ENCODE measurements around the gene GPR55.

The GPR55 gene

DNA sequence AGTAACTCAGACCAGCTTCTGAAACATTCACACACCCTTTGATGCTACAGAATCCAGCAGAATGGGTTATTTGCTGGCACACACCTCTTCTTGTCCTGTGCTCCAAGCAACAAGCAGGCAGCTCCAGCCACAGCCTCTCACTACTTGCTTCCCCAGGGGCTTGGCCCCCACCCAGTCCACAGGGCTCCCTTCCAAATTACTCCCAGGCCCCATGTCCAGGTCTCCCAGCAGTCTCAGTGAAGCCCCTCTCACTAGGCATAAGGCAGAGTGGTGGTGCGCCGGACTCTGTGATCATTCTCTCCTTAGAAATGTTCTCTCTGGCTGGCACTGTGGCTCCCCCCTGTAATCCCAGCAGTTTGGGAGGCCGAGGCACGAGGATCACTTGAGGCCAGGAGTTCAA is 34.4 kb downstream of the GPR55 start:
- no peak for TF ChIP-seq CTCF (IDR thresholded peaks at IDR 0.05; ENCODE audit: low read depth, low read length)
- in situ Hi-C loops (cut with HindIII; ENCODE audit: low sequenced_read_pairs), result no loop called here
- no peak overlapping the region for H3K4me3 ChIP-seq (ENCODE audit: low read depth, low read length)
- no peak for DNase-seq (ENCODE audit: low read depth, low spot score)

GRCh38 chr2:230889911-230890601 is 35.0 kb downstream of the GPR55 start:
- no peak overlapping the region for H3K4me3 ChIP-seq (ENCODE audit: low read depth, low read length)
- no peak for DNase-seq (ENCODE audit: low read depth, low spot score)
- in situ Hi-C loops (cut with HindIII; ENCODE audit: low sequenced_read_pairs), result no loop called here
- TF ChIP-seq CTCF (IDR thresholded peaks at IDR 0.05; ENCODE audit: low read depth, low read length), result no peak

- no peak for TF ChIP-seq CTCF (IDR thresholded peaks at IDR 0.05; ENCODE audit: low read depth, low read length)
- in situ Hi-C loops (cut with HindIII; ENCODE audit: low sequenced_read_pairs), result no loop called here
- H3K4me3 ChIP-seq (ENCODE audit: low read depth, low read length), result no peak overlapping the region
- DNase-seq (ENCODE audit: low read depth, low spot score), result no peak
These were observed 36.1 kb downstream of the GPR55 start for GRCh38 chr2:230888824-230889400.

DNA sequence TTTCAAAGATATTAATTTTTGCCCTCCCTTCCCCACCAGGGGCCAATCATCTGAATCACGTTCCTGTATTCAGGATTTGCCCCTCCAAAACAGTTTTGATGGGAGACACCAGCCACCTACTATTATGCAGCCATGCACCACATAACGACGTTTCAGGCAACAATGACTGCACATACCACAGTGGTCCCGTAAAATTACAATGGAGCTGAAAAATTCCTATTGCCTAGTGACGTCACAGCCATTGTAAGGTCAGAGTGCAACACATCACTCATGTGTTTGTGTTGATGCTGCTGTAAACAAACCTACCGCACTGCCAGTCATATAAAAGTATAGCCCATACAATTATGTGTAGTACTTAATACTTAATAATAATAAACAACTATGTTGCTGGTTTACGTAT is 37.7 kb downstream of the GPR55 start:
- no peak for TF ChIP-seq CTCF (IDR thresholded peaks at IDR 0.05; ENCODE audit: low read depth, low read length)
- in situ Hi-C loops (cut with HindIII; ENCODE audit: low sequenced_read_pairs), result no loop called here
- DNase-seq (ENCODE audit: low read depth, low spot score), result no peak
- no peak overlapping the region for H3K4me3 ChIP-seq (ENCODE audit: low read depth, low read length)

- TF ChIP-seq CTCF (IDR thresholded peaks at IDR 0.05; ENCODE audit: low read depth, low read length), result no peak
- H3K4me3 ChIP-seq (ENCODE audit: low read depth, low read length), result no peak overlapping the region
- DNase-seq (ENCODE audit: low read depth, low spot score), result no peak
- in situ Hi-C loops (cut with HindIII; ENCODE audit: low sequenced_read_pairs), result no loop called here
These were observed 38.4 kb downstream of the GPR55 start for GRCh38 chr2:230886671-230887071.

DNA sequence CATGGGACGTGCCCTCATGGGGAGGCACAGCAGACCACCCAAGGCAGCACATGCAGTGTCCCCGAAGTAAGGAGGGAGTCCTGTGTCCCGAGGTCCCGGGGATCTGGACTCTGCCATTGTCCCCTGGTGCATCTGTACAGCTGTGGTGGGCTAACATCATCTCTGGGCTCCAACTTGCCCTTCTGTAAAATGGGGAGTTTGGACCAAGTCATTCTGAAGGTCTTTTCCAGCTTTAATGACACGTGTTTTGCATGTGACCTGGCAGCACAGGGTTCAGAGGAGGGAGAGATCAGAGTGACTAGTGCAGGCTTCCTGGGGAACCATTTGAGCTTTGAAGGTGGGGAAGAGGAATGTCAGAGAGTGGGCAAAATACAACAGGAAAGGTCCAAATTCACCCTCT is 38.8 kb downstream of the GPR55 start:
- no peak overlapping the region for H3K4me3 ChIP-seq (ENCODE audit: low read depth, low read length)
- in situ Hi-C loops (cut with HindIII; ENCODE audit: low sequenced_read_pairs), result no loop called here
- TF ChIP-seq CTCF (IDR thresholded peaks at IDR 0.05; ENCODE audit: low read depth, low read length), result no peak
- DNase-seq (ENCODE audit: low read depth, low spot score), result no peak

Data from astrocyte of the spinal cord (primary cell).